Epithelial cell of proximal tubule (primary cell): Measurements from ENCODE around the gene ANKRD33B. TPM values are rescaled to one million over a fixed set of nuclear protein-coding genes. Genes with fewer than 3 reads are reported as not detected.

Source experiments
- DNase-seq: peaks from one replicate; pipeline ENCODE4 v3.0.0-alpha.2; 2011; ENCODE audit warnings: low read depth
- H3K4me3 ChIP-seq: 2 replicates; pipeline ENCODE4 v1.5.1; 2011; ENCODE audit warnings: low read depth, mild to moderate bottlenecking, low read length
- total RNA-seq: library from RNA; depleted of rRNA; stranded (reverse); fragments of >200 nt; gene quantifications from 2 replicates; pipeline ENCODE4 v1.2.3, GENCODE V29; 2015
- TF ChIP-seq, protein P1 (sequence below): conservative IDR thresholded peaks from 2 replicates; pipeline ENCODE4 v1.5.1; 2012; ENCODE audit warnings: low read depth, mild to moderate bottlenecking, low read length

Gene ANKRD33B
- total RNA-seq, 1 donor from 2014 or later = 2.3 TPM

DNA sequence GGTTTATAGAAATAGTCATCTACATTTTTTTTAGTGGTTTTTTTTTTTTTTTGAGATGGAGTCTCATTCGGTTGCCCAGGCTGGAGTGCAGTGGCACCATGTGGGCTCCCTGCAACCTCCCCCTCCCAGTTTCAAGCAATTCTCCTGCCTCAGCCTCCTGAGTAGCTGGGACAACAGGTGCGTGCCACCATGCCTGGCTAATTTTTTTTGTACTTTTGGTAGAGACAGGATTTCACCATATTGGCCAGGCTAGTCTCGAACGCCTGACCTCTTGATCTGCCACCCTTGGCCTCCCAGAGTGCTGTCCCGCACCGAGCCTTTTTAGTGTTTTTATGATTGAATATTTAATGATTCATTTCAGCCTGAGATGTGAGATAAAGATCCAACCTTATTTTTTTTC is 27.3 kb downstream of the ANKRD33B start:
- TF ChIP-seq, protein P1, sequence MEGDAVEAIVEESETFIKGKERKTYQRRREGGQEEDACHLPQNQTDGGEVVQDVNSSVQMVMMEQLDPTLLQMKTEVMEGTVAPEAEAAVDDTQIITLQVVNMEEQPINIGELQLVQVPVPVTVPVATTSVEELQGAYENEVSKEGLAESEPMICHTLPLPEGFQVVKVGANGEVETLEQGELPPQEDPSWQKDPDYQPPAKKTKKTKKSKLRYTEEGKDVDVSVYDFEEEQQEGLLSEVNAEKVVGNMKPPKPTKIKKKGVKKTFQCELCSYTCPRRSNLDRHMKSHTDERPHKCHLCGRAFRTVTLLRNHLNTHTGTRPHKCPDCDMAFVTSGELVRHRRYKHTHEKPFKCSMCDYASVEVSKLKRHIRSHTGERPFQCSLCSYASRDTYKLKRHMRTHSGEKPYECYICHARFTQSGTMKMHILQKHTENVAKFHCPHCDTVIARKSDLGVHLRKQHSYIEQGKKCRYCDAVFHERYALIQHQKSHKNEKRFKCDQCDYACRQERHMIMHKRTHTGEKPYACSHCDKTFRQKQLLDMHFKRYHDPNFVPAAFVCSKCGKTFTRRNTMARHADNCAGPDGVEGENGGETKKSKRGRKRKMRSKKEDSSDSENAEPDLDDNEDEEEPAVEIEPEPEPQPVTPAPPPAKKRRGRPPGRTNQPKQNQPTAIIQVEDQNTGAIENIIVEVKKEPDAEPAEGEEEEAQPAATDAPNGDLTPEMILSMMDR = no peak
- H3K4me3 ChIP-seq = no peak overlapping the region
- no peak for DNase-seq

DNA sequence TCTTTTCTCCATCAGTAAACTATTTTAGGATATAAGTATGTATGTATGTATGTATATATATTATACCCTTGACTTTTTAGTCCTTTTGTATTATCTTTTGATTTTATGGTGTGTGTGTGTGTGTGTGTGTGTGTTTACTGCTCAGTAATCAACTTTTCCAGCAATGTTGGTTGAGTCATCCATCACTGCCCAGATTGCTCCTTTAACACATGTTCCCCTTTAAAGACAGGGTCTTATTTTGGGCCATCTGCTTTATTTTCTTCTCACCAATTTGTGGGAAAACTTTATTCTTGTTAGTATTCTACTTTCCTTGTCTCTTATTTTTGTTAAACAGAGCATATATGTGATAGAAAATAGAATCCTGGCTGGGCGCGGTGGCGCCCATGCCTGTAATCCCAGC is 28.1 kb downstream of the ANKRD33B start:
- no peak overlapping the region for H3K4me3 ChIP-seq
- DNase-seq = no peak
- TF ChIP-seq, protein P1 = no peak

DNA sequence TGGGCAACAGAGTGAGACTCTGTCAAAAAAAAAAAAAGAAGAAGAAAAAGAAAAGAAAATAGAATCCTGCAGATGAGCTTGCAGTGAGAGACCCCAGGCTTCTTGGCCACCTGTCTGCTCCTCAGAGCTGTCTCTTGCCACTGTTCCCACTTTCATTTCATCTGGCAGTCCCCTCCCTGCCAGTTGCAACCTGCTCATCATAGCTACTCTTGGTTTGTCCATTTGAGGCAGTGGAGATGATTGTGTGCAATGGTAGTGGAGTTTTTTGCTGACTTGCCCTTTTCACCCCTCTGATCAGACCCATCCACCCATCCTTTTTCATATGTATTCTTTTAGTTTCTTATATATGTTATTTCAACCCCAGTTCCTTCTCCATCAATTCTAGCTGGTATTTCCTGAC is 28.7 kb downstream of the ANKRD33B start:
- no peak for DNase-seq
- TF ChIP-seq, protein P1 = no peak
- no peak overlapping the region for H3K4me3 ChIP-seq

DNA sequence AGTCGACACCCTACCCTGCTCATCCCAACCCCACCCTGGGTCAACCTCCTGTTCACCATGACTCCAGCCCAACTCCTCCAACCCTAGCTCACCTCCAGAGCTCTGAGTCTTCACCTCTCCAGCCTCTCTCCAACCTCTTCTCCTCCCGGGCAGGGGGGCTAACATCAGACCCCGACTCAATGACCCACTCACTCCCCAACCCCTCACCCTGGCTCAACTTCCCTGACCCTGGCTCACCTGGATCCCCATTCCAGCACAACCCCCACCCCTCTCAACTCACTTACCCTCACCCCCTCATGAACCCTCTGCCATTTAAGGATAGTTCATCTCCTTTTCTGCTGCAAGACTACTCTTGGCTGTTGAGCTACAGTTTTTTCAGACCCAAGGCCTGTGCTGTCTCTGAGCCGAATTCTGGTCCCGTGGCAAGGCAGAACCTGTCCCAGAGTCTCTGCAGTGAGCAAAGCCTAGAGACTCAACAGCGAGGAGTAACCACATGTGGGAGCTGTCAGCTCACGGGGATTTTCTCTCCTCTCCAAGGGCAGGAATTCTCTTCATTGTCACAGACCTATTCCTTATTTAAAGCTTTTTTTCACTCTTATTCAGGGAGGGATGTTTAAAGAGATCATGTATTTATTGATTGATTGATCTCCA is 29.8 kb downstream of the ANKRD33B start:
- no peak overlapping the region for H3K4me3 ChIP-seq
- no peak for DNase-seq
- TF ChIP-seq, protein P1 = no peak

DNA sequence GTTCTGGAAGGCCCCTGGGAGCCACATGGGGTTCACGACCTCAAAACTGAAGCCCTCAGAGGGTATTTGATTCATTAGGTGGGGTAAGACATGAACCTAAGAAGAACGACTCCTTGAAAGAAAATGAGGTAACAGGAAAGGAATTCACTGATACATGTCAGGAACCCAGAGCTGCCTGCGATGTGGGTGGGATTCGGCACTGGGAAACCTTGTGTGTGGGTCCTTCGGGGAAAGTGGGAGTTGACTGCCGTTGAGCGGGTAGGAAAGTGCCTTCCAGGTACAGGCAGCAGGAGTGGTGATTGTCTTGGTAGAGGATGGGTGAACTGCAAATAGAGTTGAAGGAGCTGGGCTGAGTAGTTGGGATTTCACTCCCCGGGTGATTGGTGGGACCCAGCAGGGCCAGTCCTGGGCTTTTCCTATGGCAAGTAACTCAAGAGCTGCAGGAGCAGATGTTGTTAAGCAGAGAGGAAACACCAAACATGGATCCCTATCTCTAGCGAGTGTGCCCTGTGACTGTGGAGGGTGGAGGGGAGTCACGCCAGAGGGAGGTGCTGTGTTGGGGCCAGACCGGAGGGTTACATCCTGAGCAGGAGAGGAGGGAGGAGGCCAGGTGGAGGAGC is 30.8 kb downstream of the ANKRD33B start:
- TF ChIP-seq, protein P1 = no peak
- DNase-seq = no peak
- no peak overlapping the region for H3K4me3 ChIP-seq

DNA sequence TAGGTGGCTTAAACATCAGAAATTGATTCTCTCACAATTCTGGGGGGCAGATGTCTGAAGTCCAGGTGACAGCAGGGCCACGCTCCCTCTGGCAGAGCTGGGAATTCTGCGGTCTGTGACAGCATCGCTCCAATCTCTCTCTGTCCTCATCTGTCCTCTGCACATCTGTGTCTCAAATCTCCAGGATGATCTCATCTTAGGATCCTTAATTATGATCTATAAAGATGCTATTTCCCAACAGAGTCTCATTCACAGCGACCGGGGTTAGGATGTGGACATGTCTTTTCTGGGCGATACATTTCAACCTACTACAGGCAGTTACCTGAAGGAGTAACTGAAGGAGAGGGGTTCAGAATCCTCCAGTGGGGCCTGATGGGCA is 31.4 kb downstream of the ANKRD33B start:
- no peak for DNase-seq
- peak overlapping the region; percentile 41 for H3K4me3 ChIP-seq
- TF ChIP-seq, protein P1 = no peak

DNA sequence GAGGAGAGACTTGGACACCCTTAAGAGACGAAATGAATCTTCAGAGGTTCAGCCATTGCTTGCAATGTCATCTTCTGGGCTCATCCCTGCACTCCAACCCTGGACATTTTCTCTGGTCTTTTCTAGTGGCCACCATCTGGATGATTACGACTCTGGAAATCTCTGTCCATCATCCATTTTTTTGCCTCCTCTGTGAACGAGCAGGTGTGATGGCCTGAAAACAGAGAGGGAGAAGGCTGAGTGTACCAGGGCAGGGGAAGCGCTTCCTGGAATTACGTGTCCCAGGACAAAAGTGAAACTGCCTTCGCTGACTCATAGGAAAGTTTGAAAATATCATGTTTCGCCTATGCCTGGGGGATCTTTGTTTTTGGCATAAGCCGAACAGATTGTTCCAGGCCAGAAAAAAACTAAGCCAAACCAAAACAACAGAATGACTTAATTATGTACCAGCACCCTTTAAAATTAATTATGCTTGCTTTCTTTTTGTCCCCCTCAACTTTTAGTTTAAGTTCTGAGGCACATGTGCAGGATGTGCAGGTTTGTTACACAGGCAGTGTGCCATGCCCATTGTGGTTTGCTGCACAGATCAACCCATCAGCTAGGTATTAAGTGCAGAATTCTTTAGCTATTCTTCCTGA is 31.9 kb downstream of the ANKRD33B start:
- no peak for DNase-seq
- H3K4me3 ChIP-seq = peak overlapping the region; percentile 41
- TF ChIP-seq, protein P1 = no peak
